ENCODE measurements around the gene SLC66A2.
A peak's percentile ranks its signal among the peaks of the same experiment; 100 is the strongest.
"Not testable (repeated sequence)": the region's sequence is repeated elsewhere in the genome, so short reads cannot be mapped to it uniquely, and the experiment has no call there.

SLC66A2 gene

GRCh38 chr18:79970419-79971133 lies 19.1 kb upstream of the SLC66A2 start:
- DNase-seq, result no peak

DNA sequence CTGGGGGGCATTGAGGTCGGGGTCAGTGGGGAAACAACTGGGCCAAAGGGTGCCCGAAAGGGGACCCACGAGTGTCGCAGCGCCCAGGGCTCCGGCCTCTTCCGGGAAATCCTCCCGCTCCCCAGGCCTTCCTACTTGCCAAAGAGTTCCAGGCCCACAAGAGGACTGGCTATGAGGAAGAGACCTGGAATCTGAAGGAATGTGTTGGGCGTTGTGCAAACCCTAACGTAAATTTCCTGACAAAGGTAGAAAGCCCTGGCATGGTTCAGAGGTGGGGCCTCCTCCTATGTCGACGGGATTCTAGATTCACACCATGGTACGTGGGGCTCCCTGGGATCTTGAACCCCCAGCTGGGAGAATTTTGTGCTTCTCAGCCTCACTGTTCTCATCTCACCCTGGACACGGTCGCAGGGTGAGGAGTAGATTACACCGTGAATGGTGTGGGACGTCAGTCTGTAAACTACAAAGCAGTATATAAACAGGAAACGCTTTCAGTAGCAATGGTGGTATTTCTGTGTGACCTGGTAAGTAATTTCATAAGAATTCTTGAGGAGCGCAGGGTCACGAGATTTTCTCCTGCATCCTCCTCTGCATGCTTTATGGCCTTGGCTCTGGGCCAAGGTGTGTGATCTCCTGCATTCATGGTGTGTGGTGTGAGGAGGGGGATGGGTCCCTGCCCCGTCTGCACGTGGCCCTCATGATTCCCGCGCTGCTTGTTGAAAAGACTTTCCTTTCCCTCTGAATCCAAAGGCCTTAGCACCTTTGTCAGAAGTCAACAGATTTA lies 13.9 kb upstream of the SLC66A2 start:
- DNase-seq, result no peak

GRCh38 chr18:79964330-79965118 lies 13.1 kb upstream of the SLC66A2 start, which contains the start of gene HSBP1L1:
Gene HSBP1L1, plus strand, starts transcription at chr18:79964643. Its CDS starts 93 bp downstream, at chr18:79964736.
- no peak for DNase-seq

DNA sequence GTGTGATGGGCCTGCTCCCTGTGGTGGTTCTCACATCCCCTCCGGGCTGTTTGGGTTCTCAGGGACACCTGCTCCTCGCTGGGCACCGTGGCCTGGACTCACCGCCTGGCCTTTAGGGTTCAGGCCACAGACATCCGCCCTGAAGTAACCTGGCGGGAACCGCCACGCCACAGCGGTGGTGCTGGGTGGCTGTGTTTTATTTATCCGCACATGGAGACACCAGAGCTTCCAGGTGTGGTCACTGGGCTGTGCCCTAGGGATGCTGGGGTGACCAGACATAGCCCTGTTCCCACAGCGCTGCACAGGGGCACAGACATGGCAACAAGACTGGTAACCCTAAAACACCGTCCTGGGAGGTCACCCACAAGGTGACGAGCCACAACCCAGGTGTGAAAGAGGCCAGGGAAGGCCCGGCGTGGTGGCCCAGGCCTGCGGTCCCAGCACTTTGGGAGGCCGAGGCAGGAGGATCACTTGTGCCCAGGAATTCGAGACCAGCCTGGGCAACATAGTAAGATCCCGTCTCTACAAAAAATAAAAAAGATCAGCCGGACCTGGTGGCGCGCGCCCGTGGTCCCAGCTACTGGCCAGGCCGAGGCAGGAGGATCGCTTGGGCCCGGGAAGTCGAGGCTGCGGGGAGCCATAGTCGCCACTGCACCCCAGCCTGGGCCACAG lies 12.3 kb upstream of the SLC66A2 start:
- DNase-seq, result no peak

- no peak for DNase-seq
Observed at GRCh38 chr18:79962835-79963657, 11.6 kb upstream of the SLC66A2 start.

DNA sequence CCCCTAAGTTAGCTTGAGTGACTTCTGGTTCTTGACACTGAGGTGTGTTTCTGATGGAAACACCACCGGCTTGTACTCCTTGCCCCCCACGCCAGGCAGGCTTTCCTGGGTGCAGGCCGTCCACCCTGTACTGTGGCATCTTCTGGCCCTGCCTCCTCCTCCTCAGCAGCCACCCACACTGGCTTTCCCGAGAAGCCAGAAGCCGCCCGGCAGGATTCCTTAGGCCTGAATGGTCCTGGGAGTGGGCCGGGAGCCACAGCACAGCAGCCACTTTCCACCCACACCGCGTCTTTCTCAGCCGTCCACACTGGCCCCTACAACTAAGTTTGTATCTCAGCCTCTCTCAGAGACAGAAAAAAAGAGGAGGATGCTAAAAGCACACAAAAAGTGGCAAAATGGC lies 10.9 kb upstream of the SLC66A2 start:
- no peak for DNase-seq

DNA sequence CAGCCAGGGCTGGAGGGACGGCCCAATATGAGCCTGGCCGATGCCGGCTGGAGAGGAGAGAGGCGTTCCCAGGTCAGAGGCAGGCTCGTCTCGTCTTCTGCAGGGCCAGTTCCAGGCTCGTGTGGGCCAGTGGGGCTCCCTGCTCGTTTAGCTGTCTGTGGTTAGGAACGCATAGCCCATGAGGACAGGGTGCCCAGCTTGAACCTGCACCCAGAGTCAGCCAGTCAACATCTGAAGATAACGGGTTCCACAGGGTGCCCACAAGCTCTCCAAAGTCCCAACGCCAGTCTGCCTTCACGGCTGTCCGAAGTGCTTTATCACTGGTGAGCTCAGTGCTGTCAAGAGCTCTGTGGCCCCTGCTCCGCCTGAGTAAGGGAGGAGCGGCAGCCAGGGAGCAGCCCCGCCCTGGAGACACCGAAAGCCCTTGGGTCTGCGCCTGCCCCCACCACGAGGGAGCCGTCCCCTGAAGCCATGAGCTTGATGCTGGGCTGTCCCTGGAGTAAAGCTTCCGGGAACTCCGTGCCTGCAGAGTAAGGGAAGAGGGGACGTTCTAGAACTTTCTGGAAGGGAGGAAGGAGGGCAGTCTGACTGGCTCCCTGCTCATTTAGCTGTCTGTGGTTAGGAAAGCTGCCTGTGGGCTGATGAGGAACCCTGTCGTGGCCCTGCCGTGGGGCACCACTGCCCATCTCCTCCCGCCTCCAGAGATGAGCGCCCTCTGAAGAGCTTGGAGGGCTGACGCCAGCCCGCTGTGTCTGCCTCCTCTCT lies 10.3 kb upstream of the SLC66A2 start:
- DNase-seq, result no peak

GRCh38 chr18:79960921-79961526 lies 9.6 kb upstream of the SLC66A2 start:
- DNase-seq, result no peak

- not testable (repeated sequence) for DNase-seq
Observed at GRCh38 chr18:79960161-79960801, 8.8 kb upstream of the SLC66A2 start.

GRCh38 chr18:79958981-79959380 lies 7.5 kb upstream of the SLC66A2 start:
- no peak for DNase-seq

GRCh38 chr18:79956276-79956675 lies 4.8 kb upstream of the SLC66A2 start:
- DNase-seq, result no peak

DNA sequence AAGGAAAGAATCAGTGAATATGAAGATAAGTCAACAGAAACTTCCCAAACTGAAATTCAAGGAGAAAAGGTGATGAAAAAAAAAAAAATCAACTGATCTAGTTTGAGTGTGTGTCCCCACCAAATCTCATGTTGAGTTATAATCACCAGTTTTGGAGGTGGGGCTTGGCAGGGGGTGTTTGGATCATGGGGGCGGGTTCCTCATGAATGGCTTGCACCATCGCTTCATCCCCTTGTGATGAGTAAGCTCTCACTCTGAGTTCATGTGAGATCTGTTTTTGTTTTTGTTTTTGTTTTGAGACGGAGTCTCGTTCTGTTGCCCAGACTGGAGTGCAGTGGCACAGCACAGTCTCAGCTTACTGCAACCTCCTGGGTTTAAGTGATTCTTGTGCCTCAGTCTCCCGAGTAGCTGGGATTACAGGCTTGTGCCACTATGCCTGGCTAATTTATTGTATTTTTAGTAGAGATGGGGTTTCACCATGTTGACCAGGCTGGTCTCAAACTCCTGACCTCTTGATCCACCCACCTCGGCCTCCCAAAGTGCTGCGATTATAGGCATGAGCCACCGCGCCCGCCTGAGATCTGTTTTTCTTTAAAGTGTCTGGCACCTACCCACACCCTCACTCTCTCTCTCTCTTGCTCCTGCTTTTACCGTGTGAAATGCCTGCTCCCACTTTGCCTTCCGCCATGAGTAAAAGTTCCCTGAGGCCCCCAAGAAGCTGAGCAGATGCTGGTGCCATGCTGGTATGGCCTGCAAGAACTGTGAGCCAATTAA lies 4.0 kb upstream of the SLC66A2 start:
- no peak for DNase-seq

DNA sequence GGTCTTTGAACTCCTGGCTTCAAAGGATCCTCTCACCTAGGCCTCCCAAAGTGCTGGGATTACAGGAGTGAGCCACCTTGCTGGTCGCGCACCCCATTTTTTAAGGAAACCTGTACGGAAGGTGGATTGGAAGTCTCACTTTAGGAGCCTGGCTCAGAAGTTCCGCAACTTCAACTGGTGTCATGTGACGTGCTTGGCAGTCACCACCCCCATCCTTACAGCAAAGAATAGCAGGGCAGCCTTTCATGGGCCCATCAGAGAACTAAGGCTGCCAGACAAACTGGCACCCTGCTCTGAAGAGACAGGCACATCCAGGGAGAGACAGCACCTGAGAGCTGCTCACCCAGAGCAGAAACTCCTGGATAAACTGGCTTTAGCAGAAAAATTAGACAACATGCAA lies 3.3 kb upstream of the SLC66A2 start:
- DNase-seq, result no peak

DNA sequence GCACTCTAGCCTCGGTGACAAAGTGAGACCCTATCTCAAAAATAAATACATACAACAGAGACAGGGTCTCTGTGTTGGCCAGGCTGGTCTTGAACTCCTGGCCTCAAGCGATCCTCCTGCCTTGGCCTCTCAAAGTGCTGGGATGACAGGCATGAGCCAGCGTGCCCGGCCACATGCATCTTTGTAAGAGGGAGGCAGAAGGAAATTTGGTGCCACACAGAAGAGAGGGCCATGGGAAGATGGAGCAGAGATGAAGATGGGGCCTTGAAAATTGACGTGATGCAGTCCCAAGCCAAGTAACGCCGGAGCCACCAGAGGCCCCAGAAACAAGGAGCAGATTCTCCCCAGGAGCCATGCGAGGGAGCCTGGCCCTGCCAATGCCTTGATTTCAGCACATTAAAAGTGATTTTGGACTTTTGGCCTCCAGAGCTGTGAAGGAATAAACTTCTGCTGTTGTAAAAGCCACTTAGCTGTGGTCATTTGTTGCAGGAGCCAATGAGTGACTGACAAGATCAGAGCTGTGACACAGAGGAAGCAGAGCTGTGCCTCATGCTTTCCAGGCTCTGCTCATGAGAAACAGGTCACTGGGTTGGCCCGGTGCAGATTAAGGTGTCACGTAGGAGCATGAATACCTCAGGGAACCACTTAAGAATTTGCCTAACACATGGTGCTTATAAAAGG lies 2.7 kb upstream of the SLC66A2 start:
- no peak for DNase-seq

- DNase-seq, result no peak
Observed at GRCh38 chr18:79952996-79953559, 1.6 kb upstream of the SLC66A2 start.

- DNase-seq, result no peak
Observed at GRCh38 chr18:79952456-79952995, 1.1 kb upstream of the SLC66A2 start.

- DNase-seq, result peak; percentile 53
Observed at GRCh38 chr18:79950515-79951341, 725 bp downstream of the SLC66A2 start.

Measured in femur (tissue), 1 donor.